HG03558 (cell line): ENCODE data around the gene ZNF664.

Source experiments
- ATAC-seq: cut with Tn5 transposase; IDR thresholded peaks from one replicate; pipeline ENCODE4 v1.9.1; 2021; ENCODE audit warnings: moderate number of reproducible peaks; ENCODE audit not compliant: unreplicated experiment; ENCODE audit errors: extremely low read depth

The ZNF664 gene

GRCh38 chr12:123972457-123973401, at the start of gene ZNF664, which contains the start of gene CCDC92:
Gene ZNF664, plus strand, starts transcription at chr12:123973215. Its CDS starts 38,930 bp downstream, at chr12:124012145.
Gene CCDC92, minus strand, starts transcription at chr12:123972831. Its CDS starts 28,526 bp downstream, at chr12:123944305.
- ATAC-seq: peak; percentile 61

- ATAC-seq: no peak
Measured at GRCh38 chr12:123923927-123924326, 49.1 kb upstream of the ZNF664 start.

- ATAC-seq: no peak
Measured at GRCh38 chr12:123924539-123924938, 48.5 kb upstream of the ZNF664 start.

- no peak for ATAC-seq
Measured at GRCh38 chr12:123928274-123928865, 44.6 kb upstream of the ZNF664 start.

GRCh38 chr12:123928897-123929296, 44.1 kb upstream of the ZNF664 start:
- no peak for ATAC-seq

GRCh38 chr12:123929946-123930583, 43.0 kb upstream of the ZNF664 start:
- ATAC-seq: no peak

- no peak for ATAC-seq
Measured at GRCh38 chr12:123931686-123932321, 41.2 kb upstream of the ZNF664 start.

- ATAC-seq: no peak
Measured at GRCh38 chr12:123933214-123933613, 39.8 kb upstream of the ZNF664 start.

GRCh38 chr12:123934016-123934620, 38.9 kb upstream of the ZNF664 start:
- ATAC-seq: no peak

GRCh38 chr12:123934829-123935228, 38.2 kb upstream of the ZNF664 start:
- ATAC-seq: no peak

- no peak for ATAC-seq
Measured at GRCh38 chr12:123935956-123936355, 37.1 kb upstream of the ZNF664 start.

GRCh38 chr12:123936471-123936870, 36.5 kb upstream of the ZNF664 start:
- no peak for ATAC-seq

GRCh38 chr12:123936956-123937706, 35.9 kb upstream of the ZNF664 start:
- no peak for ATAC-seq

- ATAC-seq: no peak
Measured at GRCh38 chr12:123937707-123938591, 35.1 kb upstream of the ZNF664 start.

- ATAC-seq: no peak
Measured at GRCh38 chr12:123938679-123939480, 34.1 kb upstream of the ZNF664 start.

GRCh38 chr12:123939716-123940626, 33.0 kb upstream of the ZNF664 start:
- ATAC-seq: no peak

- ATAC-seq: no peak
Measured at GRCh38 chr12:123940627-123940966, 32.4 kb upstream of the ZNF664 start.
